Uterus (tissue), 4 donors: ENCODE data around the gene ADCY3. TPM values are rescaled to one million over a fixed set of nuclear protein-coding genes. Genes with fewer than 3 reads are reported as not detected.

Experiments used
- DNase-seq, 2 donors: peaks; one replicate each; pipeline ENCODE4 v3.0.0-alpha.2; 2019 to 2020
- H3K27ac ChIP-seq, 2 donors: fragments of 200-600 bp; sonication (generic); 1 replicate in 1 of 2; 2 replicates in 1 of 2; pipeline ENCODE4 v1.5.1; 2016 to 2018
- H3K27me3 ChIP-seq, 2 donors: fragments of 200-600 bp; sonication (generic); one replicate each; pipeline ENCODE4 v1.5.1; 2018 to 2019; ENCODE audit warnings: control low read depth in 1 of 2
- H3K36me3 ChIP-seq, 2 donors: fragments of 200-600 bp; sonication (generic); one replicate each; pipeline ENCODE4 v1.5.1; 2019; ENCODE audit warnings: control low read depth in 1 of 2
- H3K4me1 ChIP-seq, 2 donors: fragments of 200-600 bp; sonication (generic); one replicate each; pipeline ENCODE4 v1.5.1; 2018 to 2019; ENCODE audit warnings: control low read depth in 1 of 2
- H3K4me3 ChIP-seq, 2 donors: fragments of 200-600 bp; sonication (generic); 1 replicate in 1 of 2; 2 replicates in 1 of 2; pipeline ENCODE4 v1.5.1; 2018 to 2019; ENCODE audit warnings: mild to moderate bottlenecking in 1 of 2
- H3K9me3 ChIP-seq, 2 donors: fragments of 200-600 bp; sonication (generic); one replicate each; pipeline ENCODE4 v1.5.1; 2019; ENCODE audit warnings: control low read depth in 1 of 2
- POLR2A ChIP-seq, 2 donors: fragments of 450-650 bp; IDR thresholded peaks; one replicate each; pipeline ENCODE4 v1.6.1; 2016; ENCODE audit warnings: antibody characterized with exemption in 2 of 2, mild to moderate bottlenecking in 1 of 2, moderate library complexity in 1 of 2
- intact Hi-C: fragments of 100-400 bp; cut with DNase I; formaldehyde crosslinking; loops from one replicate; pipeline ENCODE4 v1.15.1; 2023; ENCODE audit warnings: low total_unique reads
- total RNA-seq, 4 donors: library from RNA; depleted of rRNA in 3 of 4; stranded (reverse); fragments of >200 nt in 3 of 4; gene quantifications; one replicate each; pipeline versions ENCODE4 v1.1.0 to v1.2.4, GENCODE V29; 2014 to 2023
- TF ChIP-seq, protein P1 (sequence below), 4 experiments: fragments of 200-600 bp in 2 of 4; fragments of 450-650 bp in 2 of 4; sonication (generic) in 2 of 4; IDR thresholded peaks; one replicate each; pipeline ENCODE4 v1.5.1; 2016 to 2019; ENCODE audit warnings: antibody characterized with exemption in 4 of 4, mild to moderate bottlenecking in 2 of 4, moderate library complexity in 1 of 4
- donor health status: DM: yes; HTN: yes; CAD: no.

The ADCY3 gene
- total RNA-seq, 4 donors from 2014 or later: 37.9 to 104 (median 51.7) TPM

- no peak for DNase-seq
- H3K9me3 ChIP-seq: no peaks in the 10 kb centered on the region
- peak overlapping the region in 1 of 2 donors; percentile 7 for H3K27ac ChIP-seq
- no peak overlapping the region for H3K4me3 ChIP-seq
- intact Hi-C loops: no loop called here
- peaks cover 12 to 14% of the 10 kb centered on the region in 2 donors for H3K4me1 ChIP-seq
- H3K27me3 ChIP-seq: no peaks in the 10 kb centered on the region
- no peak for TF ChIP-seq POLR2A (IDR thresholded peaks at IDR 0.05)
- TF ChIP-seq, protein P1, sequence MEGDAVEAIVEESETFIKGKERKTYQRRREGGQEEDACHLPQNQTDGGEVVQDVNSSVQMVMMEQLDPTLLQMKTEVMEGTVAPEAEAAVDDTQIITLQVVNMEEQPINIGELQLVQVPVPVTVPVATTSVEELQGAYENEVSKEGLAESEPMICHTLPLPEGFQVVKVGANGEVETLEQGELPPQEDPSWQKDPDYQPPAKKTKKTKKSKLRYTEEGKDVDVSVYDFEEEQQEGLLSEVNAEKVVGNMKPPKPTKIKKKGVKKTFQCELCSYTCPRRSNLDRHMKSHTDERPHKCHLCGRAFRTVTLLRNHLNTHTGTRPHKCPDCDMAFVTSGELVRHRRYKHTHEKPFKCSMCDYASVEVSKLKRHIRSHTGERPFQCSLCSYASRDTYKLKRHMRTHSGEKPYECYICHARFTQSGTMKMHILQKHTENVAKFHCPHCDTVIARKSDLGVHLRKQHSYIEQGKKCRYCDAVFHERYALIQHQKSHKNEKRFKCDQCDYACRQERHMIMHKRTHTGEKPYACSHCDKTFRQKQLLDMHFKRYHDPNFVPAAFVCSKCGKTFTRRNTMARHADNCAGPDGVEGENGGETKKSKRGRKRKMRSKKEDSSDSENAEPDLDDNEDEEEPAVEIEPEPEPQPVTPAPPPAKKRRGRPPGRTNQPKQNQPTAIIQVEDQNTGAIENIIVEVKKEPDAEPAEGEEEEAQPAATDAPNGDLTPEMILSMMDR (IDR thresholded peaks at IDR 0.05): no peak
- no peaks in the 10 kb centered on the region for H3K36me3 ChIP-seq
Observed at GRCh38 chr2:24853046-24853445, 67.0 kb downstream of the ADCY3 start.

DNA sequence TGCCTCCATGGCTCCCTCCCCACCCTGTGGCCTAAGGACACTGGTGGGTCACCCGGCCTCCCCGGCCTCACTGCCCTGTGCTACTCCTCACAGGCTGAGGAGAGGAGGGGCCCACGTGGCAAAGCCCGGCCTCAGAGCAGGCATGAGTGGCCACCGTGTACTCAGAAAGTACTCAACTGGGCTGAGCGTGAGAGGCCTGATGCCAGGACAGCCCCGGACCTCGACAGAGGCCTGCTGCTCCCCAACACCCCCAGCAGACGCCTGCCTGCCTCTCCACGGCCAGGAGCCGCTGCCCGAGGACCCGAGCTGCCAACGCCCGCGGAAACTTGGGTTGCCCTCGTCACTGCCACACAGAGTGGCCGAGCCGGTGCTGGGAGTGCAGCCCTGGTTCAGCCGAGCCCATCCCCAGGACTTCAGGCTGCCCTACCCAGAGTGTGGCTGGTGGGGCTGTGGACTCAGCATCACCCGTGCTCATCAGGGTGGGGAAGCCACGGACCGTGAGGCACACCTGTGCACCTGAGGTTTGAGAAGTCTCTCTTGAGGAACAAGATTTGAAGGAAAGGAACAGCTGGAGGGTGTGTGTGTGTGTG, 67.5 kb downstream of the ADCY3 start:
- no peaks in the 10 kb centered on the region for H3K9me3 ChIP-seq
- H3K36me3 ChIP-seq: no peaks in the 10 kb centered on the region
- intact Hi-C loops: no loop called here
- H3K4me3 ChIP-seq: no peak overlapping the region
- H3K4me1 ChIP-seq: peaks cover 12 to 14% of the 10 kb centered on the region in 2 donors
- no peaks in the 10 kb centered on the region for H3K27me3 ChIP-seq
- peak in 1 of 2 donors; percentile 15 for DNase-seq
- TF ChIP-seq, protein P1 (IDR thresholded peaks at IDR 0.05): no peak
- no peak for TF ChIP-seq POLR2A (IDR thresholded peaks at IDR 0.05)
- H3K27ac ChIP-seq: peak overlapping the region in 1 of 2 donors; percentile 7

DNA sequence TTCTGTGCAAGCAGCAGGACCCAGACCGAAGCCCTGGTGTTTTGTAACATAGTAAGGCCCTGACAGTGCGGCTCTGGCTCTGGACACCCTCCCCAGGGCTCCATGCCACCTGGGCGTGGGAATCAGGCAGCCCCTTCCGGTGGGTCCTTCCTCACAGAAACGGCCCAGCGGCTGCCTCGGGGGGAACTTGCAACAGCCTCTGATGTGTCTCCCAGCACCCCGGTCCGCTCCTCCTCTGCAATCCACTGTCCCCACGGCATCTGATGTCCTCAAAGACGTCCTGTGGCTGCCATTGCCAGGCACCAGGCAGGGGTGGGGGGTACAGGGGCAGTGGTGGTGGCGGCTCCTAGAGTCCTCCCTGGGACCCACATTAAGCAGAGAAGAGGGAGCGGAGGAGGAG, 68.0 kb downstream of the ADCY3 start:
- Histone ChIP-seq H3K4me1 (peaks cover 7 to 14% of the 10 kb centered on the region in 2 donors), H3K27me3 (no peaks in the 10 kb centered on the region), H3K27ac (no peak overlapping the region), H3K4me3 (no peak overlapping the region), H3K9me3 (no peaks in the 10 kb centered on the region), H3K36me3 (no peaks in the 10 kb centered on the region)
- intact Hi-C loops: no loop called here
- no peak for TF ChIP-seq POLR2A (IDR thresholded peaks at IDR 0.05)
- TF ChIP-seq, protein P1 (IDR thresholded peaks at IDR 0.05): no peak
- peak in 1 of 2 donors; percentile 14 for DNase-seq

DNA sequence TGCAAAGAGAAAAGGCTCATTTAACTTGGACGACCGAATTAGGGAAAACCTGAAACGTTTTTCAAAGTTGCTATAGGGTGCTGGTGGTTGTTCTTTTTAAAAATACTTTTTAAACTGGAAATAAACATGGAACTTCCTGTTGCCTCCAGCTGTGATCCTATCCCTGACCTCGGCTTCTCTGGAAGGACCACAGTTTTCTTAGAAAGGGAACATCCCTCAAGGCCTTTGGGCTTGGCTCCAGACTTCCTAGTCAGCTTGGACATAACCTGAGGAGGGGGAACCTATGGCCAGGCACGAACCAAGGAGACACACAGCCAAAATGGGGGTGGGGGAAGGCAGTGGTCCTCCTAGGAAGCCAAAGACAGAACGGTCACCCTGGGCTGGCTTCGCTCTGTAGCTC, 69.1 kb downstream of the ADCY3 start:
- peaks cover 0 to 10% of the 10 kb centered on the region in 2 donors for H3K4me1 ChIP-seq
- DNase-seq: no peak
- intact Hi-C loops: no loop called here
- no peaks in the 10 kb centered on the region for H3K9me3 ChIP-seq
- no peaks in the 10 kb centered on the region for H3K27me3 ChIP-seq
- no peaks in the 10 kb centered on the region for H3K36me3 ChIP-seq
- H3K4me3 ChIP-seq: no peak overlapping the region
- no peak overlapping the region for H3K27ac ChIP-seq
- TF ChIP-seq, protein P1 (IDR thresholded peaks at IDR 0.05): no peak
- TF ChIP-seq POLR2A (IDR thresholded peaks at IDR 0.05): no peak

DNA sequence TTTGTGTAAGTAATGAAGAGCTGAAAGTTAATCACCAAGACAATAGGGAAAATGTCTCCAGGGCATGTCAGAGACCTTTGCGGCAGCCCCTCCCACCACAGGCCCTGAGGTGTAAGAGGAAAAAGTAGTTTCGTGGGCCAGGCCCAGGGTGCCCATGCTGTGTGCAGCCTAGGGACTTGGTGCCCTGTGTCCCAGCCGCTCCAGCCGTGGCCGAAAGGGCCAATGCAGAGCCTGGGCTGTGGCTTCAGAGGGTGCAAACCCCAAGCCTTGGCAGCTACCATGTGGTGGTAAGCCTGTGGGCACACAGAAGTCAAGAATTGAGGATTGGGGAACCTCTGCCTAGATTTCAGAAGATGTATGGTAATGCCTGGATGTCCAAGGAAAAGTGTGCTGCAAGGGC, 74.3 kb downstream of the ADCY3 start:
- H3K9me3 ChIP-seq: no peaks in the 10 kb centered on the region
- TF ChIP-seq, protein P1 (IDR thresholded peaks at IDR 0.05): no peak
- no peak for TF ChIP-seq POLR2A (IDR thresholded peaks at IDR 0.05)
- DNase-seq: no peak
- no peaks in the 10 kb centered on the region for H3K27me3 ChIP-seq
- H3K4me3 ChIP-seq: no peak overlapping the region
- H3K27ac ChIP-seq: no peak overlapping the region
- H3K36me3 ChIP-seq: no peaks in the 10 kb centered on the region
- intact Hi-C loops: no loop called here
- H3K4me1 ChIP-seq: no peaks in the 10 kb centered on the region
